T-helper 2 cell treated with Interferon-gamma antibody and Interleukin-4, amounts not matched to agents 5 μg/mL and 100 μg/mL, for 36 hours (primary cell): ENCODE data around the gene RDH16.
"Not testable (repeated sequence)": the region's sequence is repeated elsewhere in the genome, so short reads cannot be mapped to it uniquely, and the experiment has no call there.

Experiments
- DNase-seq: peaks from one replicate; pipeline ENCODE4 v3.0.0; 2021; ENCODE audit warnings: low spot score
- H3K27ac Mint-ChIP-seq: one replicate; pipeline ENCODE4 v1.8.0; 2021; ENCODE audit warnings: mild to moderate bottlenecking, mixed read lengths
- H3K27me3 Mint-ChIP-seq: one replicate; pipeline ENCODE4 v1.8.0; 2021; ENCODE audit warnings: low read depth, mixed read lengths
- H3K36me3 Mint-ChIP-seq: one replicate; pipeline ENCODE4 v1.8.0; 2021; ENCODE audit warnings: low read depth, mixed read lengths
- H3K4me1 Mint-ChIP-seq: one replicate; pipeline ENCODE4 v1.8.0; 2021; ENCODE audit warnings: low read depth, mixed read lengths
- H3K4me3 Mint-ChIP-seq: one replicate; pipeline ENCODE4 v1.8.0; 2022; ENCODE audit warnings: mild to moderate bottlenecking, moderate library complexity, mixed read lengths
- H3K9me3 Mint-ChIP-seq: one replicate; pipeline ENCODE4 v1.8.0; 2021; ENCODE audit warnings: mixed read lengths

Gene RDH16

DNA sequence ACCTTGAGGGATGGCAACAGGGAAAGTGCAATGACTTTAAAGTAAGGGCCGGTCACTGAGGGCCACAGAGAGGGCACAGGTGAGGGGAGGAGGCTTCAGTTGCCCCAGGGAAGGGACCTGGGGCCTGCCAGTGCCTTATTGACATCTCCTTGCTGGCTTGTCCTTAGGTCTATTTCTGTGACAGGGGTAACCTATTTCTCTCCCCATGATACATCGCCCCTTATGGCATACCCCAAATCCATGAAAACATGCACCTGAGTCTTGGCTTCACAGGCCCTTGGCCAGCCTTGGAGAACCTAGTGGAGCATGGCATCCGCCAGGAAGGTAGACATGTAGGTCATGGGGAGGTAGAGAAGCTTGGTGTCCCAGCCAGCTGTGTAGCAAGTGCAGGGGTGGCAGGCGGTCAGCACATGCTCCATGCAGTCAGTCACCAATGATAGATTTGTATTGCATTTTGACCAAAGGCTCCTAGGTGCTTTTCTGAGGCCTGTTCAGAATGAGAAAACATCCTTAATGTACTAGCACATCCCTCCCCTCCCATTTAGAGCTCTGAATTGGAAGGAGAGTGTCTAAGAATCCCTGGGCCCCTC is 23.6 kb upstream of the RDH16 start:
- Mint-ChIP-seq H3K4me1 (no peaks in the 10 kb centered on the region), H3K36me3 (no peaks in the 10 kb centered on the region), H3K27ac (no peak overlapping the region), H3K9me3 (no peaks in the 10 kb centered on the region), H3K4me3 (no peak overlapping the region), H3K27me3 (no peaks in the 10 kb centered on the region)
- no peak for DNase-seq

DNA sequence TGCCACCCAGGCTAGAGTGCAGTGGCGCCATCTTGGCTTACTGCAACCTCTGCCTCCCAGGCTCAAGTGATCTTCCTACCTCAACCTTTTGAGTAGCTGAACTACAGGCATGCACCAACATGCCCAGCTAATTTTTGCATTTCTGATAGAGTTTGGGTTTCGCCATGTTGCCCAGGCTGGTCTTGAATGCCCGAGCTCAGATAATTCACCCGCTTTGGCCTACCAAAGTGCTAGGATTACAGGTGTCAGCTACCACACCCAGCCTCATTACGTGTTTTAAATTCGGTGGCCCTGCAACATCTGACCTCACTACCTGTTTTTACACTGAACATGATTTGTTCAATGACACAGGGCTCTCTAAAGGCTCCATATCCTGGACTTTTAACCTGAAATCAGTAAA is 22.9 kb upstream of the RDH16 start:
- Mint-ChIP-seq H3K4me3 (no peak overlapping the region), H3K4me1 (no peaks in the 10 kb centered on the region), H3K36me3 (no peaks in the 10 kb centered on the region), H3K9me3 (no peaks in the 10 kb centered on the region), H3K27ac (no peak overlapping the region), H3K27me3 (no peaks in the 10 kb centered on the region)
- no peak for DNase-seq

GRCh38 chr12:56979628-56980027 is 22.2 kb upstream of the RDH16 start:
- Mint-ChIP-seq H3K4me3 (no peak overlapping the region), H3K27me3 (no peaks in the 10 kb centered on the region), H3K4me1 (no peaks in the 10 kb centered on the region), H3K36me3 (no peaks in the 10 kb centered on the region), H3K27ac (no peak overlapping the region), H3K9me3 (no peaks in the 10 kb centered on the region)
- DNase-seq: no peak

DNA sequence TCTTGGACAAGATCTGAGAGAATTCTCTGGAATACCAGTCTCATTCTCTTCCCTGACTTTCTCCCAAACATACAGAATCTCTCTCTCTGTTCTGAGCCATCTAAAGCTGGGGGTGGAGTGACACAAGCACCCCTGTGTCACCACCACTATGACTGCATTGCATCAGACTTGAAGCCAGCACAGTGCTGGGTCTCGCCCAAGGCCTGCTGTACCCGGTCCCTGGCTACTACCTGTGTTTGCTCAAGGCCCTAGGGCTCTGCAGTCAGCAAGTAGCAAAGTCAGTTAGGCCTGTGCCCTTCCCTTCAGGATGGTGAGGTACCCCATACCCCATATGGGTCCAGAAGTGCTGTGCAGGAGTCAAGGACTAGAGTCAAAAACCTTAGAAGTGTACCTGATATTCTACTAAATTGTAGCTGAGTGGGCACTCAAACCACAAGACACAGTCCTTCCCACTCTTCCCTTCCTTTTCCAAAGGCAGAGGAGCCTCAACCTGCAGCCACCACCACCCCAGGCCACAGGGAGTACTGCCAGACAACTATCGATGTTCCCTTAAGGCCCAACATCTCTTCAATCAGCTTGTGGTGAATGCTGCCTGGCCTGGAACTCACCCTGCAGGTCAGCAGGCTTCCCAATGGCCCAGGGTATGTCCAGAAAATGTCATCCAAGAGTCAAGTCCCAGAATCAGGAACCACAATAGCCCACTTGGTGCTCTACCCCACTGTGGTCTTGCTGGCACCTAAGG is 21.2 kb upstream of the RDH16 start:
- no peak for DNase-seq
- H3K4me1 Mint-ChIP-seq: no peaks in the 10 kb centered on the region
- H3K27ac Mint-ChIP-seq: no peak overlapping the region
- H3K9me3 Mint-ChIP-seq: no peaks in the 10 kb centered on the region
- H3K27me3 Mint-ChIP-seq: no peaks in the 10 kb centered on the region
- H3K4me3 Mint-ChIP-seq: no peak overlapping the region
- no peaks in the 10 kb centered on the region for H3K36me3 Mint-ChIP-seq

DNA sequence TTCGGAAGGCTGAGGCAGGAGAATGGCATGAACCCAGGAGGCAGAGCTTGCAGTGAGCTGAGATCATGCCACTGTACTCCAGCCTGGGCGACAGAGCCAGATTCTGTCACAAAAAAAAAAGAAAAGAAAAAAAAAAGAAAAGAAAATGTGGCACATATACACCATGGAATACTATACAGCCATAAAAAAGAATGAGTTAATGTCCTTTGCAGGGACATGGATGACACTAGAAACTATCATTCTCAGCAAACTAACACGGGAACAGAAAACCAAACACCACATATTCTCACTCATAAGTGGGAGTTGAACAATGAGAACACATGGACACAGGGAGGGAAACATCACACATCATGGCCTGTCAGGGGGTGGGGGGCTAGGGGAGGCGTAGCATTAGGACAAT is 20.0 kb upstream of the RDH16 start:
- DNase-seq, H3K4me3 Mint-ChIP-seq, H3K4me1 Mint-ChIP-seq, H3K36me3 Mint-ChIP-seq, H3K9me3 Mint-ChIP-seq, H3K27me3 Mint-ChIP-seq, H3K27ac Mint-ChIP-seq: not testable (repeated sequence)

DNA sequence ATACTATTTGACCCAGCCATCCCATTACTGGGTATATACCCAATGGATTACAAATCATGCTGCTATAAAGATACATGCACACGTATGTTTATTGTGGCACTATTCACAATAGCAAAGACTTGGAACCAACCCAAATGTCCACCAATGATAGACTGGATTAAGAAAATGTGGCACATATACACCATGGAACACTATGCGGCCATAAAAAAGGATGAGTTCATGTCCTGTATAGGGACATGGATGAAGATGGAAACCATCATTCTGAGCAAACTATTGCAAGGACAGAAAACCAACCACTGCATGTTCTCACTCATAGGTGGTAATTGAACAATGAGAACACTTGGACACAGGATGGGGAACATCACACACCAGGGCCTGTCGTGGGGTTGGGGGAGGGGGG is 16.8 kb upstream of the RDH16 start:
- H3K4me3 Mint-ChIP-seq, H3K36me3 Mint-ChIP-seq, H3K27ac Mint-ChIP-seq, H3K9me3 Mint-ChIP-seq, H3K4me1 Mint-ChIP-seq, DNase-seq: not testable (repeated sequence)
- H3K27me3 Mint-ChIP-seq: peaks cover 12% of the 10 kb centered on the region

DNA sequence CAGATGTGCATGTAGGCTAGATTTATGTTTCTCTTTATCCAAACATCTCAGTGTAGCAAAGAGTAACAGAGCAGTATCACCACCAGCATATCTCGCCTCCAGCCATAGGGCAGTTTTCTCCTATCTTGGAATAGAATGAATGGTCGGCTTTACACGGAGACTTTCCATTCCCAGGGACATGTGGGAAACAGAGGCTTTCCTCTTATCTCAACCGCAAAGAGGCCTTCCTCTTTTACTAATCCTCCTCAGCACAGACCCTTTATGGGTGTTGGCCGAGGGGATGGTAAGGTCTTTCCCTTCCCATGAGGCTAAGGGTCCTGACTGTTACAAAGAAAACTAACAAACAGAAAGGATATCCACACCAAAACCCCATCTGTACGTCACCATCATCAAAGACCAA is 11.5 kb upstream of the RDH16 start:
- peaks cover 16% of the 10 kb centered on the region for H3K27me3 Mint-ChIP-seq
- not testable (repeated sequence) for H3K4me1 Mint-ChIP-seq

DNA sequence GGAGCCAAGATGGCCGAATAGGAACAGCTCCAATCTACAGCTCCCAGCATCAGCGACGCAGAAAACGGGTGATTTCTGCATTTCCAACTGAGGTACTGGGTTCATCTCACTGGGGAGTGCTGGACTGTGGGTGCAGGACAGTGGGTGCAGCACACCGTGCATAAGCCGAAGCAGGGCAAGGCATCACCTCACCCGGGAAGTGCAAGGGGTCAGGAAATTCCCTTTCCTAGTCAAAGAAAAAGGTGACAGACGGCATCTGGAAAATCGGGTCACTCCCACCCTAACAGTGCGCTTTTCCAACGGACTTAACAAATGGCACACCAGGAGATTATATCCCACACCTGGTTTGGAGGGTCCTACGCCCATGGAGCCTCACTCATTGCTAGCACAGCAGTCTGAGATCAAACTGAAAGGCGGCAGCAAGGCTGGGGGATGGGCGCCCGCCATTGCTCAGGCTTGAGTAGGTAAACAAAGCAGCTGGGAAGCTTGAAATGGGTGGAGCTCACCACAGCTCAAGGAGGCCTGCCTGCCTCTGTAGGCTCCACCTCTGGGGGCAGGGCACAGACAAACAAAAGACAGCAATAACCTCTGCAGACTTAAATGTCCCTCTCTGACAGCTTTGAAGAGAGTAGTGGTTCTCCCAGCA is 8.7 kb upstream of the RDH16 start:
- not testable (repeated sequence) for H3K9me3 Mint-ChIP-seq, H3K27me3 Mint-ChIP-seq, DNase-seq, H3K27ac Mint-ChIP-seq, H3K36me3 Mint-ChIP-seq, H3K4me3 Mint-ChIP-seq, H3K4me1 Mint-ChIP-seq

More for the DNA sequence above, 11.5 kb upstream of the RDH16 start:
- not testable (repeated sequence) for H3K27ac Mint-ChIP-seq, H3K4me3 Mint-ChIP-seq, H3K9me3 Mint-ChIP-seq, H3K36me3 Mint-ChIP-seq, DNase-seq

DNA sequence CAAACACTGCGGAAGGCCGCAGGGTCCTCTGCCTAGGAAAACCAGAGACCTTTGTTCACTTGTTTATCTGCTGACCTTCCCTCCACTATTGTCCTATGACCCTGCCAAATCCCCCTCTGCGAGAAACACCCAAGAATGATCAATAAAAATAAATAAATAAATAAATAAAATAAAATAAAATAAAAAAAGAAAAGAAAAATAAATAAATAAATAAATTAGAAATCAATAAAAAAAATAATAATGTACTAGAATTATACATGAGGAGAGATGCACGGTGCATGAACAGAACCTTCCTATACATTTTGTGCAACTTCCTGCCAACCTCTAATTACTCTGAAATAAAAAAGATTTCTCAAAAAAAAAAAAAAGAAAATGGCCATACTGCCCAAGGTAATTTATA is 7.7 kb upstream of the RDH16 start:
- not testable (repeated sequence) for H3K36me3 Mint-ChIP-seq, DNase-seq, H3K4me1 Mint-ChIP-seq, H3K4me3 Mint-ChIP-seq, H3K27ac Mint-ChIP-seq, H3K9me3 Mint-ChIP-seq
- peaks cover 12% of the 10 kb centered on the region for H3K27me3 Mint-ChIP-seq

DNA sequence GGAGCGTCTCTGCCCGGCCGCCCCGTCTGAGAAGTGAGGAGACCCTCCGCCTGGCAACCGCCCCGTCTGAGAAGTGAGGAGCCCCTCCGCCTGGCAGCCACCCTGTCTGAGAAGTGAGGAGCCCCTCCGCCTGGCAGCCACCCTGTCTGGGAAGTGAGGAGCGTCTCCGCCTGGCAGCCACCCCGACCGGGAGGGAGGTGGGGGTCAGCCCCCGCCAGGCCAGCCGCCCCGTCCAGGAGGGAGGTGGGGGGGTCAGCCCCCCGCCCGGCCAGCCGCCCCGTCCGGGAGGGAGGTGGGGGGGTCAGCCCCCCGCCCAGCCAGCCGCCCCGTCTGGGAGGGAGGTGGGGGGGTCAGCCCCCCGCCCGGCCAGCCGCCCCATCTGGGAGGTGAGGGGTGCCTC is 6.1 kb upstream of the RDH16 start:
- not testable (repeated sequence) for H3K4me3 Mint-ChIP-seq, H3K27ac Mint-ChIP-seq, H3K4me1 Mint-ChIP-seq, H3K9me3 Mint-ChIP-seq, H3K36me3 Mint-ChIP-seq, DNase-seq
- H3K27me3 Mint-ChIP-seq: peaks cover 12% of the 10 kb centered on the region

GRCh38 chr12:56962247-56962646 is 4.8 kb upstream of the RDH16 start:
- not testable (repeated sequence) for DNase-seq, H3K4me3 Mint-ChIP-seq, H3K4me1 Mint-ChIP-seq, H3K27me3 Mint-ChIP-seq, H3K36me3 Mint-ChIP-seq, H3K27ac Mint-ChIP-seq, H3K9me3 Mint-ChIP-seq

GRCh38 chr12:56958422-56958821 is 1.0 kb upstream of the RDH16 start:
- H3K4me3 Mint-ChIP-seq: no peak overlapping the region
- no peak for DNase-seq
- no peaks in the 10 kb centered on the region for H3K4me1 Mint-ChIP-seq
- peaks cover 9% of the 10 kb centered on the region for H3K27me3 Mint-ChIP-seq
- no peak overlapping the region for H3K27ac Mint-ChIP-seq
- H3K36me3 Mint-ChIP-seq: no peaks in the 10 kb centered on the region
- no peaks in the 10 kb centered on the region for H3K9me3 Mint-ChIP-seq

DNA sequence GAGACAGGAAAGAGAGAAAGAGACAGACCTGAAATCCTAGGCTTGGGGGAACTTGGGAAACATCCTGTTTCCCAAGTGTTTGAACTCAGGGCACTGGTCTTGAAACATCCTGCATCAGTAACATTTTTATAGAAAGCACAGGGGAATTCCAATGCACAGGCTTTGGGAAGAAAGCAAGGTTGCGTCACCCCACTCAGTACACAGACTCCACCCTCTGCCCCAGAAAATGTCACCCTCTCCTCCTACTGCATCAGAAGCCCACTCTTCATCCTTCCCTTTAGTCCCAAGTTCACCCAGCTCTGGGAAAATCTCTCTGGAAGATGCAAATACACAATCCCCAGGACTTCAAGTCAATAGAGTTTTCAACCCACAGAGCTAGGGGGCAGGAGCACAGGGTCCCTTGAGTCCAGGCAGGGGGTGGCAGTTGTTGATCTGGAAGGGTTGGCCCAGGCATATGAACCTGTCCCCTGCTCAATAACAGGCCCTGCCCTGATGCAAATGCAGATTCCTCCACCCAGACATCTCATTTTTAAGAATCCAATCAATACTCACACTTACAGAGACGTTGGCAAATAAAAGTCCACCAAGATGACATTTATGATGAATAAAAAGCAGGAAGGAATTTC is 1.7 kb downstream of the RDH16 start:
- Mint-ChIP-seq H3K27me3 (peaks cover 4% of the 10 kb centered on the region), H3K27ac (no peak overlapping the region), H3K9me3 (no peaks in the 10 kb centered on the region), H3K4me1 (no peaks in the 10 kb centered on the region), H3K36me3 (no peaks in the 10 kb centered on the region), H3K4me3 (no peak overlapping the region)
- no peak for DNase-seq

- DNase-seq: no peak
- Mint-ChIP-seq H3K4me1 (no peaks in the 10 kb centered on the region), H3K27ac (no peak overlapping the region), H3K36me3 (no peaks in the 10 kb centered on the region), H3K9me3 (no peaks in the 10 kb centered on the region), H3K4me3 (no peak overlapping the region), H3K27me3 (peaks cover 2% of the 10 kb centered on the region)
Observed at GRCh38 chr12:56954958-56955355, 2.5 kb downstream of the RDH16 start.
